ENCODE measurements around the gene ING4.

DNA sequence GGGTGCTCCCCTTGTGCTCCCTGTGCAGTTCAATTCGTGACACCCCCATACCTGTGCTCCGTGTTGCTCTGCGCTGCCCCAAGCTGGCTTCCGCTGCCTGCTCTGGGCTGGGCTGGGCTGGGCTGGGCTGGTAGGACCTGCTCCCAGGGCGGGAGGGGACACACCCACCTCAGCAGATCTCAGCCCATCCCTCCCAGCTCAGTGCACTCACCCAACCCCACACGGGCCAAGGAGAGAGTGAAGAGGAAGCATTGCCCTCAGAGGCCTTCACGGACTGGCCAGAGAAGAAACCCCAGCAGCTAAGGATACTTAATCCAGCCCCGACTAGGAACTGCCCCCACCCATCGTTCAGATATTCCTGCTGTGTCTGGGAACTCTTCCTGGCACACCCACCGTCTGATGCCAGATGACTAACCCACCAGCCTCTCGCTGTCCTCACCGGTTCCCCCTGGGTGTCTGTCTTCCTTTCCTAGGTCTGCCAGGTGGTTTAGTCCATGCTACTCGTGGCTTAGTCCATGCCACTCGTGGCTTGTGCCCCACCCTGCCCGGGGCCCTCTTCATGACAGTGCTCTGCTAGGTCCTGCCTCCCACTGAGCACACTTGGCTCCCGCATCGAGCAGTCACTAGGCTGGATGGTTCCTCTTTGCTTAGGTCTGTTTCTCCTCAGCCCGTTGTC is 26.9 kb downstream of the ING4 start, which contains the start of gene LPAR5:
- TF ChIP-seq, protein P1, sequence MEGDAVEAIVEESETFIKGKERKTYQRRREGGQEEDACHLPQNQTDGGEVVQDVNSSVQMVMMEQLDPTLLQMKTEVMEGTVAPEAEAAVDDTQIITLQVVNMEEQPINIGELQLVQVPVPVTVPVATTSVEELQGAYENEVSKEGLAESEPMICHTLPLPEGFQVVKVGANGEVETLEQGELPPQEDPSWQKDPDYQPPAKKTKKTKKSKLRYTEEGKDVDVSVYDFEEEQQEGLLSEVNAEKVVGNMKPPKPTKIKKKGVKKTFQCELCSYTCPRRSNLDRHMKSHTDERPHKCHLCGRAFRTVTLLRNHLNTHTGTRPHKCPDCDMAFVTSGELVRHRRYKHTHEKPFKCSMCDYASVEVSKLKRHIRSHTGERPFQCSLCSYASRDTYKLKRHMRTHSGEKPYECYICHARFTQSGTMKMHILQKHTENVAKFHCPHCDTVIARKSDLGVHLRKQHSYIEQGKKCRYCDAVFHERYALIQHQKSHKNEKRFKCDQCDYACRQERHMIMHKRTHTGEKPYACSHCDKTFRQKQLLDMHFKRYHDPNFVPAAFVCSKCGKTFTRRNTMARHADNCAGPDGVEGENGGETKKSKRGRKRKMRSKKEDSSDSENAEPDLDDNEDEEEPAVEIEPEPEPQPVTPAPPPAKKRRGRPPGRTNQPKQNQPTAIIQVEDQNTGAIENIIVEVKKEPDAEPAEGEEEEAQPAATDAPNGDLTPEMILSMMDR (IDR thresholded peaks at IDR 0.05): no peak
- TF ChIP-seq POLR2A (IDR thresholded peaks at IDR 0.05): peak in 1 of 2 donors; percentile 6

Measured in adrenal gland (tissue), 5 donors.